Measurements from ENCODE around the gene C15orf39.

The C15orf39 gene

DNA sequence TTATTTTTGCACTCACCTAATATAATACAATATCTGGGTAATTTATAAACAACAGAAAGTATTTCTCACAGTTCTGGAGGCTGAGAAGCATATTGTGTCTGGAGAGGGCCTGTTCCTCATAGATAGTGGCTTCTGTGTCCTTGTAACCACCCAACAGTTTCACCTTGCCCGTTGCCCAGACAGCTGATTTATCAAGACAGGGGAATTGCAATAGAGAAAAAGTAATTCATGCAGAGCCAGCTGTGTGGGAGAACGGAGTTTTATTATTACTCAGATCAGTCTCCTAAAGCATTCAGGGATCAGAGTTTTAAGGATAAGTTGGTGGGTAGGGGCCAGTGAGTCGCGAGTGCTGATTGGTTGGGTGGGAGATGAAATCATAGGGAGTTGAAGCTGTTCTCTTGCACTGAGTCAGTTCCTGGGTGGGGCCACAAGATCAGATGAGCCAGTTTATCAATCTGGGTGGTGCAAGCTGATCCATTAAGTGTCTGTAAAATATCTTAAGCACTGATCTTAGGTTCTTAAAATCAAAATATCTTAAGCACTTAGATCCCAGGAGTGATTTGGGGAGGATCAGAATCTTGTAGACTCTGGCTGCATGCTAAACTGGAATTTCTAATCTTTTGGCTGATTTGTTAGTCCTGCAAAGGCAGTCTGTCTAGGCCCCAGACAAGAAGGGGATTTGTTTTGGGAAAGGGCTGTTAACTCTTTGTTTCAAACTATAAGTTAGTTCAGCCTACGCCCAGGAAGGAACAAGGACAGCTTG is 33.9 kb upstream of the C15orf39 start:
- Histone ChIP-seq H3K27ac (ENCODE audit: low read depth, low read length, poor library complexity, severe bottlenecking) (no peak overlapping the region), H3K4me3 (ENCODE audit: low read depth, low read length, poor library complexity, severe bottlenecking) (no peak overlapping the region), H3K9me3 (ENCODE audit: low read length) (no peaks in the 10 kb centered on the region), H3K27me3 (ENCODE audit: insufficient read depth, low read length) (peaks cover 12% of the 10 kb centered on the region; the same call in 1 of the 2 replicates), H3K4me2 (ENCODE audit: low read length) (no peak overlapping the region), H2AFZ (ENCODE audit: low read length) (no peak overlapping the region), H4K20me1 (ENCODE audit: insufficient read depth, low read length) (no peaks in the 10 kb centered on the region), H3K4me1 (ENCODE audit: insufficient read depth, low read length, severe bottlenecking) (no peaks in the 10 kb centered on the region), H3K9ac (ENCODE audit: low read length) (no peak overlapping the region), H3K79me2 (ENCODE audit: insufficient read depth, low read length) (no peaks in the 10 kb centered on the region), H3F3A (ENCODE audit: insufficient read depth, low read length) (no peaks in the 10 kb centered on the region), H3K9me2 (ENCODE audit: low read depth, low read length) (no peaks in the 10 kb centered on the region), H3K36me3 (ENCODE audit: insufficient read depth, low read length) (no peaks in the 10 kb centered on the region)
- TF ChIP-seq, protein P1, sequence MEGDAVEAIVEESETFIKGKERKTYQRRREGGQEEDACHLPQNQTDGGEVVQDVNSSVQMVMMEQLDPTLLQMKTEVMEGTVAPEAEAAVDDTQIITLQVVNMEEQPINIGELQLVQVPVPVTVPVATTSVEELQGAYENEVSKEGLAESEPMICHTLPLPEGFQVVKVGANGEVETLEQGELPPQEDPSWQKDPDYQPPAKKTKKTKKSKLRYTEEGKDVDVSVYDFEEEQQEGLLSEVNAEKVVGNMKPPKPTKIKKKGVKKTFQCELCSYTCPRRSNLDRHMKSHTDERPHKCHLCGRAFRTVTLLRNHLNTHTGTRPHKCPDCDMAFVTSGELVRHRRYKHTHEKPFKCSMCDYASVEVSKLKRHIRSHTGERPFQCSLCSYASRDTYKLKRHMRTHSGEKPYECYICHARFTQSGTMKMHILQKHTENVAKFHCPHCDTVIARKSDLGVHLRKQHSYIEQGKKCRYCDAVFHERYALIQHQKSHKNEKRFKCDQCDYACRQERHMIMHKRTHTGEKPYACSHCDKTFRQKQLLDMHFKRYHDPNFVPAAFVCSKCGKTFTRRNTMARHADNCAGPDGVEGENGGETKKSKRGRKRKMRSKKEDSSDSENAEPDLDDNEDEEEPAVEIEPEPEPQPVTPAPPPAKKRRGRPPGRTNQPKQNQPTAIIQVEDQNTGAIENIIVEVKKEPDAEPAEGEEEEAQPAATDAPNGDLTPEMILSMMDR (IDR thresholded peaks at IDR 0.05; ENCODE audit: low read length): no peak
- no peak for TF ChIP-seq EZH2 (IDR thresholded peaks at IDR 0.05; ENCODE audit: borderline replicate concordance, low read length)

DNA sequence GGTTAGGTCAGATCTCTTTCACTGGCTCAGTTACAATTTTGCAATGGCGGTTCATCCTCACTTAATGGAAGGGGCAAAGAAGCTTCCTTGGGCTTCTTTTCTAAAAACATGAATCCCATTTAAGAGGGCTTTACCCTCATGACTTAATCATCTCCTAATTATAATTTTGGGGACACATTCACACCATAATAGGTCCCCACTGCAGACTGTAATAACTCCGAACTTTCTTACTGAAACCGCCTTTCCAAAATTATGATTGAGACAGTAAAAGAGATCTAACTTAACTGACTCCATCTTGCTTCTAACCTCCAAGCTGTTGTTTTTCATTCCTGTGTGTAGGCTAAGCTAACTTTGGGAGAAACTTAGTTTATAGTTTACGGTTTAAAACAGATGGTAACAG is 33.3 kb upstream of the C15orf39 start:
- Histone ChIP-seq H4K20me1 (ENCODE audit: insufficient read depth, low read length) (no peaks in the 10 kb centered on the region), H3K9me2 (ENCODE audit: low read depth, low read length) (no peaks in the 10 kb centered on the region), H3K27ac (ENCODE audit: low read depth, low read length, poor library complexity, severe bottlenecking) (no peak overlapping the region), H3K9me3 (ENCODE audit: low read length) (no peaks in the 10 kb centered on the region), H3K4me3 (ENCODE audit: low read depth, low read length, poor library complexity, severe bottlenecking) (no peak overlapping the region), H3K27me3 (ENCODE audit: insufficient read depth, low read length) (peaks cover 7% of the 10 kb centered on the region; the same call in 1 of the 2 replicates), H3F3A (ENCODE audit: insufficient read depth, low read length) (no peaks in the 10 kb centered on the region), H3K4me2 (ENCODE audit: low read length) (no peak overlapping the region), H3K9ac (ENCODE audit: low read length) (no peak overlapping the region), H3K36me3 (ENCODE audit: insufficient read depth, low read length) (no peaks in the 10 kb centered on the region), H2AFZ (ENCODE audit: low read length) (no peak overlapping the region), H3K4me1 (ENCODE audit: insufficient read depth, low read length, severe bottlenecking) (no peaks in the 10 kb centered on the region), H3K79me2 (ENCODE audit: insufficient read depth, low read length) (no peaks in the 10 kb centered on the region)
- TF ChIP-seq EZH2 (IDR thresholded peaks at IDR 0.05; ENCODE audit: borderline replicate concordance, low read length): no peak
- TF ChIP-seq, protein P1 (IDR thresholded peaks at IDR 0.05; ENCODE audit: low read length): no peak

GRCh38 chr15:75170203-75170602 is 31.5 kb upstream of the C15orf39 start:
- Histone ChIP-seq H3F3A (ENCODE audit: insufficient read depth, low read length) (no peaks in the 10 kb centered on the region), H4K20me1 (ENCODE audit: insufficient read depth, low read length) (no peaks in the 10 kb centered on the region), H3K4me2 (ENCODE audit: low read length) (no peak overlapping the region), H3K27ac (ENCODE audit: low read depth, low read length, poor library complexity, severe bottlenecking) (no peak overlapping the region), H3K9me3 (ENCODE audit: low read length) (no peaks in the 10 kb centered on the region), H3K79me2 (ENCODE audit: insufficient read depth, low read length) (no peaks in the 10 kb centered on the region), H3K4me1 (ENCODE audit: insufficient read depth, low read length, severe bottlenecking) (no peaks in the 10 kb centered on the region), H3K36me3 (ENCODE audit: insufficient read depth, low read length) (no peaks in the 10 kb centered on the region), H3K4me3 (ENCODE audit: low read depth, low read length, poor library complexity, severe bottlenecking) (no peak overlapping the region), H2AFZ (ENCODE audit: low read length) (no peak overlapping the region), H3K9ac (ENCODE audit: low read length) (no peak overlapping the region), H3K27me3 (ENCODE audit: insufficient read depth, low read length) (peaks cover 7% of the 10 kb centered on the region; the same call in 1 of the 2 replicates), H3K9me2 (ENCODE audit: low read depth, low read length) (no peaks in the 10 kb centered on the region)
- TF ChIP-seq EZH2 (IDR thresholded peaks at IDR 0.05; ENCODE audit: borderline replicate concordance, low read length): no peak
- TF ChIP-seq, protein P1 (IDR thresholded peaks at IDR 0.05; ENCODE audit: low read length): no peak

Data from OCI-LY1 (cell line).